HG02852 (cell line): ENCODE results near the gene CACNA1E.

Source experiments
- ATAC-seq: cut with Tn5 transposase; IDR thresholded peaks from one replicate; pipeline ENCODE4 v1.9.1; 2021; ENCODE audit warnings: mild to moderate bottlenecking, moderate library complexity; ENCODE audit not compliant: unreplicated experiment

The CACNA1E gene

DNA sequence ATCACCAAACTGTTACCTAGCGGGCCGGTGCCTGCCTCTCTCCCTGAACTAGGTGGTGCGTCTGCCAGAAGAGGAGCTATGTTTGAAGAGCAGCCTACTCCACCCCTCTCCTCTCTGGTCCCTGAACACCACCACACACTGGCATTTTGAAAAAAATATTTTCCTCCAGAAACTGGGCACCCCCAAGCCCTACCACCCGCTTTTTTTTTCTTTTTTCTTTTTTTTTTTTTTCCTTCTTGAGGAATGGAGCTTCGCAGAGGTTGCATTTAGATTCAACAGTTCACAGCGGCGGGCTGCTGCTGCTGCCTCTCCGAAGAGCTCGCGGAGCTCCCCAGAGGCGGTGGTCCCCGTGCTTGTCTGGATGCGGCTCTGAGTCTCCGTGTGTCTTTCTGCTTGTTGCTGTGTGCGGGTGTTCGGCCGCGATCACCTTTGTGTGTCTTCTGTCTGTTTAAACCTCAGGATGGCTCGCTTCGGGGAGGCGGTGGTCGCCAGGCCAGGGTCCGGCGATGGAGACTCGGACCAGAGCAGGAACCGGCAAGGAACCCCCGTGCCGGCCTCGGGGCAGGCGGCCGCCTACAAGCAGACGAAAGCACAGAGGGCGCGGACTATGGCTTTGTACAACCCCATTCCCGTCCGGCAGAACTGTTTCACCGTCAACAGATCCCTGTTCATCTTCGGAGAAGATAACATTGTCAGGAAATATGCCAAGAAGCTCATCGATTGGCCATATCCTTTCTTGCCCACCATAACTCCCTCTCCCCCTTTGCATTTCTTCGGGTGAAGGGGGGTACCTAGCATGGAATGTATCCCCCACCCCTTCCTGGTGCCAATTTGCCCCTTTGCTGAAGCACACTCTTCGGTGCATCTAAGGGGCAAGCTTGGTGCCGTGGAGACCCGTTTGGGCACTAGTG is at the start of gene CACNA1E:
TSS of gene CACNA1E (plus strand) at position 233 of the 911 bp plus-strand sequence. CDS start at position 461, 228 bp downstream.
- ATAC-seq: no peak

DNA sequence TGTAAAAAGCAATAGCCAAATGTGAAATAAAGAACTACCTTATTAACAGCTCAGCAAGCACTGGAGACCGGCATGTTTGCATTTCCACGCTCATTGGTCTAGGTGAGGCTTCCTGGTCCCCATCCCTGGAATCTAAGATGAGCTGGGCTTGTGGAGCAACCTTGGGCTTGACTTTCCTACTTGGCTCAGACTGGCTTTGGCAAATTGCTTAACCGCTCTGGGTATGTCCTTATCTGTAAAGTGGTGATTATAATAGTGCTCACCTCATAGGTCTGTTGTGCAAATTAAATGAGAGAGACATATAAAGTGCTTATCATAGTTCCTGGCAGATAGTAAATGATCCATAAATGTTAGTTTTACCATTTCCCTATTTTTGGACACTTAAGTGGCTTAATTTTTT is 49.4 kb upstream of the CACNA1E start:
- ATAC-seq: no peak

DNA sequence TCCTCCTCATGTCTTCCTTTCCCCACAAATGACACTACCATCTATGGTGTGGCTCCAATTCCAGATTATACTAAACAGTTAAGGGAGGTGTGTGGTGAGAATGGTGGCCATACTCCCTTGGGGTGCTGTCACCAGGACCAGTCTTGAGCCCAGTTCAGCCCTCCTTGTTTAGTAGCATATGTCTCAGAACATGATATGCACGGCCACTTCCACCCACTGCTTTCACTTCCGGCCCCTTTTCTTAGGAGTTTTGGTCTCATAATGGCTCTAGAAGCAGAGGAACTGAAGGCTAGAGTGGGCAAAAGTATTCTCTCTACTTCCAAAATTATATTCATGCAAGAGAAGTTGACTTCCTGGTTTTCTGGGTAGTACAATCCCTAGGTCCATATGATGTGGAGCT is 45.3 kb upstream of the CACNA1E start:
- ATAC-seq: peak; percentile 83

DNA sequence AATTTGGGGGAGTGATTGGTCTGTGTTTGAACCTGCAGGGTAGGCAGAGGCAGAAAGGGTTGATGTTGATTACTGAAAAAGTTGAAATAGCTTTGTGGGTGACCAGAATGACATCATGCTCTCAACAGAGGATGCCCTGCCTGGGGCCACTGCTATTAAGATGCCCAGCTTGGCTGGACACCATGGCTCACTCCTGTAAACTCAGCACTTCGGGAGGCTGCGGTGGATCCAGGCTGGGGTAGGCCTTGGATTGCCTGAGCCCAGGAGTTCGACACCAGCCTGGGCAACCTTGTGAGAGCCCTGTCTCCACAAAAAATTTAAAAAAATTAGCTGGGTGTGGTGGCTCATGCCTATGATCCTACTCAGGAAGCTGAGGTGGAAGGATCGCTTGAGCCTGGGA is 42.8 kb upstream of the CACNA1E start:
- no peak for ATAC-seq

DNA sequence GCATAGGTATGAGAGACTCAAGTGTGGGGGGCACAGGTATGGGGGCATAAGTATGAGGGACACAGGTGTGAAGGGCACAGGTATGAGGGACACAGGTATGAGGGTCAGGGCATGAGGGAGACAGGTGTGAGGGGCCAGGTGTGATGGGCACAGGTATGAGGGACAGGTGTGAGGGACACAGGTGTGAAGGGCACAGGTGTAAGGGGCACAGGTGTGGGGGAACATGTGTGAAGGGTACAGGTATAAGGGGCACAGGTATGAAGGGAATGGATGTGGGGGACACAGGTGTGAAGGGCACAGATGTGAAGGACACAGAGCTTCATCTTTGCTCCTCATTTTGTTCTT is 41.2 kb upstream of the CACNA1E start:
- no peak for ATAC-seq

DNA sequence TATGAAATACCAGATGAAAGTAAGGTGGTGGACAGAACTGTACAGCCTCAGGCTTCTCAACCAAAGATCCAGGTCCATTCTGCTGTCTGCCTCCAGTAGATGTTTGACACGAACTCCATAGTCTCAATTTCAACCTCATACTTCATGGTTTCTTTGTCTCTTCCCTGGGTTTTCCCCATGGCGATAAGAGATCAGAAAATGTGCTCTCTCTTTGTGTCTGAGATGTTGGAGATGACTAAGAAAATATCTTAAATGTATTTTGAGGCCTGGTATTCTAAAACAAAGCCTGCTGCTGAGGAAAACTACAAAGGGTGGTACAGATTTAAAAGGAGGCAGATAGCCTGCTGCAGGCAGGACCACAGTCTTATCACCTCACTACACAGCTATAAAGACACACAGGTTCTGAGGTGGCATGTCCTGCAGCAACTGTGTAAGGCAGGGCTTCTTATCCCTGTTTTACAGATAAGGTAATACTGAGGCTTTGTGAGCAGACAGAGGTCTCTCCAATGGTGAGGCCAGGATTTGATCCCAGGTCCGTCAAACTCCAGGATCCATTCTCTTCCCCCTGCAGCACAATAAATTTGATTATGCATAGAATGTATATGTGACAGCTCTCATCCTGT is 40.0 kb upstream of the CACNA1E start:
- peak; percentile 62 for ATAC-seq

DNA sequence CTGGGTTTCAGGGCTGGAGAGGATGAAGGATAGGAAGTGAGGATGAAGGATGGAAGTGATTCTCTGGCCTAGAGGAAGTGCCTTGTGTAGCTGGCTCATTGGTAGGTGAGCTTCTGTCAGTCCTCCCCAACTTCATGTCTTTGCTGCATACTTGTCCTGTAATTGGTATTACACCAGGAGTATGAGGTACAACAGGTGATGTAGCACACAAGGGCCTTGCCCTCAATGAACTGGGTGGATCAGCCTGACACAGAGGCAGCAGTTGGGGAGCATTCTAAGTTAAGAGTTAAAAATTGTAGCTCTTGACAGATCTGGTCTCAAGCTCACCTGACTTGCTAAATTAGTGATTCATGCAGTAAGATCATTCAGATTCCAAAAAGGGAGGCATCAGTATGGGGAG is 37.9 kb upstream of the CACNA1E start:
- no peak for ATAC-seq

DNA sequence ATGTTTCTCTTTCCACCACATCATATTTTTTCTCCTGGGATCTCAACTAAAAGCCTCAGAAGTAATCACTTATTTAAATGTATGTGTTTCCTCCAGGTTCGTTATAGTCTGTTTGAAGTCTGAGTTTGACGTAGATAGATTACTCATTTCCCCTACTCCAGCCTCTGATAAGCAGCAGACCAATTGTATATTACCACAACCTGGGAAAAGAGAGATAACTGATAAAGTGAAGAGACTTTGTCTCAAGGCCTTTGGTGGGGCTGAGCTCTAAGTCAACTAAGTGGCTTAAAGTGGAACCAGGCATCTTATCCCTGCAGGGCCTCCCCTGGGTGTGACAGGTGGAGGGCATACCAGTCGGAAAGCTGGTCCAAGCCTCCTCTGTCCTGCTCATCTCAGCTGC is 34.9 kb upstream of the CACNA1E start:
- no peak for ATAC-seq

DNA sequence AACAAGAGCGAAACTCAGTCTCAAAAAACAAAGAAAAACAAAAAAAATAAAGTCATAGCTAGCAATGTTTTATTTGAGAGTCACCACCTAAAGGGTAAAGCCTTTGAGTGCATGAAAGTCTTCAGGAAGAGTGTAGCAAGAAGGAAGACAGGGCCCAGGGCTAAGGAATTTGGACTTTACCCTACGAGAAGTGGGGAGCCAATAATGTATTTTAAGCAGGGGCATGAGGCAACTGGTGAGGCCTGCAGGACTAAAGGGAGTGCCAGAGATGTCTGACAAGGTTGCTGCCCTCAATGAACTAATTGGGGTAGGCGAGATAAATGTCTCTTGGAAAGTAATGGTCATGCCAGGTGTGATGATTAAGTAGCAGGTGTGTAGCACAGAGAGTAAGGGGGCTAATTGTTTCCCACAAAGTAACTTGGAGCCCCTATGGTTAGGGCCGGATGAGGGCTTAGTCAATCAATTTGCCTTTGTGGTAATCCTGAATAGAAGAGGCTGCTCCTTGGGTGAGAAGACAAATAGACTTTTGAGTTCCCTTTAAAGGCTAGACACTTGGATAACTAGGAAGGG is 31.6 kb upstream of the CACNA1E start:
- no peak for ATAC-seq

DNA sequence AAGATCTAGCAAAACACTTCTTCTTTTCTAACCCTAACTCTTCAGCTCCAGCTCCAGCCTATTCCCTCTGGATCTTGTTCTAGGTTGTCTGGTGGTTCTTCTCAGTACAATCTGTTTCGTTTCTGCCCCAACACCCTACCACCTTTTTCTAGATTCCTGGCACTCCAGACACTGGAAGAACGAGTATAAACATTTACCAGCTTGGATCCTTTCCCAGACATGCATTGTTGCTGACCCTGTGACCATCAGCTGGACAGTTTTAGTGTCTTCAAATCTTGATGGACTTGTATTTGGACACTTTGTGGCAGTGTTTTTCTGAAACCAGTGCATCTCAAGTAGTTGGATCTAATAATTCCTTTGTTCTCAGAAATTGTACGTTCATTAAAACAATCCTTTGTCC is 30.6 kb upstream of the CACNA1E start:
- no peak for ATAC-seq

DNA sequence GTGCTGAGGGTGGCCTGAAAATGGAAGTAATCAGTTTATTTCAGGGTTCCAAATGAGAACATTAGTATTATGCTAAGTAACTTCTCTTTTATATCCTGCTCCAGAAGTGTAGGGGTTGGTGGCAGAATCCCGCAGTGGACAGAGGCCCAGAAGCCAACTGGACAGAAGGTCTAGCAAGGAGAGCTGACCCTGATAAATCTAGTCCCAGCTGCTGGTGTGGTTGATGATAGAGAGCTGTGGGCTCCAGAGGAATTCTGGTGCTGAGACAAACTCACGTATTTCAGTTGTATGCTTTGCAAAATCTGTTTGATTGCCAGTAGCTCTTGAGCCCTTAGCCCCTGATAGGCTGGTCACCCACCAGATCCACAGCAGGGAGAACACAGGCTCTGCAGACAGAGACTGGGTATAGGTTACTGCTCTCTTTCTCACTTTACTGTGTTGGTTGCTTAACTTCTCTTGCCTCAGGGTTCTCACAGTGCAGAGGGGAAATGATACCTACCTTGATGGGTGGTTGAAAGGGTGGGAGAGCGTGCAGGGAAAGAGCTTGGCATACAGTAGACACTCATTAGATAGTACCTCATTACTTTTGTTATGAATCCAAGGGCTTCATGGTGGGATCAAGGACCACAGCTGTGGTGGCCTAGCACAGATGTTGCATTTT is 29.6 kb upstream of the CACNA1E start:
- no peak for ATAC-seq

DNA sequence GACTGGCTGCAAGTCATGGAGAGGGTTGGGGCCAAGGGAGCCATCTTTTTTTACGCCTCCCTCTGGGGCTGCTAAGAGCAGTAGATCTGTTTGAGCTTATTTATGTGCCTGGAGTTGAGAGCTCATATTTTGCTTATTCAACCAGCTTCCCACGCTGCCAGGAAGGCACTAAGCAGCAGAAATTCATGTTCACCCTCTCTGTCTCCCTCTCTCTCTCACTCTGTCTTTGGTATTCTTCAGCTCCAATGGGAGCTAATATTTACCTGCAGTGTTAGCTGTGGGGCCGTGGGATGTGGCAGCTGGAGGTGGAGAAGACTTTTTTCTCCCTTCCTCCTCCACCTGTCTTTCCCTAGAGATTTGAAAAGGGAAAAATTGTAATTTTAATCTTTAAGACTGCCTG is 26.8 kb upstream of the CACNA1E start:
- ATAC-seq: no peak

DNA sequence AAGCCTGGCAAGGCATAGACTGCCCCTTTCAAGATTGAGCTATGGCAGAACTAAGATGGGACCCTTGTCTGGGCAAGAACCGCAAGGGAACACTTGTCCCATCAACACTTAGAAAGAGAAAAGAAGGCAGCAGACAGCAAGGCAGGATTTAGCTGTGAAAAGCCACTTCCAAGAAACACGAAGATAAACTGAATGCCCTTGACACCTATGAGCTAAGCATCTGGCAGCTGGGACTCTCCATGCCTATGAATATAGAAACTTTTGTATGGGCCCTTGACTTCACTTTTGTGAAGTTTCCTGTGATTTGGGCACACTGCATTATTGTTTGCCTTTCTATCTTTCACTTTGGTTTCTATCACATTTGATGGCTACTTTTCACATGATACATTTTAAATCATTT is 24.9 kb upstream of the CACNA1E start:
- ATAC-seq: no peak

DNA sequence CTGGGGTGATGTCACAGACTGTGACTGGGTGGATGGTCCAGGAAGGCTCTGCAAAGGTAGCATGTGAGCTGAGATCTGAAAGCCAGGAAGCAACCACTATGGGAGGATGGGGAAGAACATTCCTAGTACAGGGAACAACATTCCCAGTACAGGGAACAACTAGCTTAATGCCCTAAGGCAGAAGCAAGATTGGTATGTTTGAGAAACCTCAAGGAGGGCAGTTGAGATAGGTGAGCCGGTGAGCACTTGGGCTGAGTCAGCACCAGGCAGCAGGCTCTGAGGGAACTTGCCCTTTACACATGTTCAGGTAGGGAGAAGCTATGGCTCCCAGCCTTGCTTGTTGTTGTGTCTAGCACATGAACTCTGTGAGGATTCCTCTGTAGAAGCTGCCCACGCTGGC is 24.2 kb upstream of the CACNA1E start:
- ATAC-seq: no peak

DNA sequence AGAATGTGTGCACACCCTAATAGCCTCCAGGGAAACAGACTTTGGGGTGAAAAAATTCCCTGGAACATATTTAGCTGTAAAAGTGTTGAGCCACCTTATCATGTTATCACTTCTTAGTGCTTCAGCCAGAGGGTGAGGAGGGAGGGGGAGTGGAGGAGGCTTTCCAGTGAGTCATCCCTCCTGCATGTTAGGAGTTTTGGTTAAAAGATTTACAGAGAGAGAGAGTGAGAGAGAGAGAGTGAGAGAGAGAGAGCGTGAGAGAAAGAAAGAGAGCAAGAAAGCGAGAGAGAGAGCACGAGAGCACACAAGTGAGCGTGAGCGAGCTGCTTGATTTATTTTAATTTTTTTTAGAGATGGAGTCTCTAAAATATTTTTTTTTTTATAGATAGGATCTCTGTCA is 13.5 kb upstream of the CACNA1E start:
- ATAC-seq: no peak

DNA sequence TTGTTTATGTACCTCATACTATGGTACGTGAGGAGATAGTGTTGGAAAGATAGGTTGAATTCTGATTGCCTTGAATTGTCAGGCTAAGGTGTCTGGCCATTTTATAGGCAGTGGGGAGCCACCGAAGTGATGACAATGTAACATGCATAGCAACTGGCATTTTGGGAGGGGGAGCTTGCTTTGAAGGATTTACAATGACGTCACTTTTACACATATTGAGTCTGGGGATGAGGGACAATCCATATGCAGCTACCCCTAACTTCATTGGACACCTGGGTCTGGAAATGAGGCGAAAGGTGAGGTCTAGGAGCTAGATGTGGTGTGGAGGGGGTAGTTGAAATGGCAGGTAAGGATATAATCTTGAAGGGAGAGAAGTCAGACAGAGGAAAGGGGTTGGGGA is 7.7 kb upstream of the CACNA1E start:
- ATAC-seq: no peak

DNA sequence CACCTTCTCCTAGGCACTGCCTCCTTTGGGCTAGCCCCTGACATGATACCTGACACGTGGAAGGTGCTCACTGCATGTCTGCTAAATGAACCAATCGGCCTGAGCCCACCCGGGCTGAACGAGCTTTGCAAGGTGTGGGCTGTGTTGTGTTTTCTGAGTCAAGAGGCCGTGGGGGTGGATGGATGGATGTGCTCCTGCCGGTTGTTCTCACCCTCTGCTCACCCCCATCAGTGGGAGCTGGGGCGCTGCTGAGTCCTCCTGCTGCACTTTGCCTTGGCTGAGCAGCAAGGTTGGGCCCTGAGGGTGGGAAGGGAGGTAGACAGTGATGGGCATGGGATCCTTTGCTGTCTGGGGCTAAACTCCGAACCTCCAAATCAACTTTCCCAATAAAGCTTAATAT is 6.7 kb upstream of the CACNA1E start:
- no peak for ATAC-seq

DNA sequence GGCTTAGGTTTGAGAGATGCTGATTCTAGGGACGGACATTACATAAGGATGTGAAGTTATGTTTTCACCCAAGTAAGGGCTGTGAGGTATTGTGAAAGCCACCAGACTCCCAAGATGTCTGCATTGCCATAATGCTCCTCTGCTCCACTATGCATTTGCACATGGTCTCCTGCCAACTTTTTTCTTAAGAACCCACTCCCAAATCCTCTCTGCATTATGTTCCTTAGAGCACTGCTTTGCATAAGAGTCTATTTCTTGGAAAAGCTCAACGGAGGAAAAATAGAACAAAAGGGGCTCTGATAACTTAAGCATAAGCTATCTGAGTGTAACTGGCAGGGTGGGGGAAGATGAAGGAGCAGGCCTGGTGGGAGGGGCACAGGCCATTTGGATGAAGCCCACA is 5.0 kb upstream of the CACNA1E start:
- ATAC-seq: no peak

DNA sequence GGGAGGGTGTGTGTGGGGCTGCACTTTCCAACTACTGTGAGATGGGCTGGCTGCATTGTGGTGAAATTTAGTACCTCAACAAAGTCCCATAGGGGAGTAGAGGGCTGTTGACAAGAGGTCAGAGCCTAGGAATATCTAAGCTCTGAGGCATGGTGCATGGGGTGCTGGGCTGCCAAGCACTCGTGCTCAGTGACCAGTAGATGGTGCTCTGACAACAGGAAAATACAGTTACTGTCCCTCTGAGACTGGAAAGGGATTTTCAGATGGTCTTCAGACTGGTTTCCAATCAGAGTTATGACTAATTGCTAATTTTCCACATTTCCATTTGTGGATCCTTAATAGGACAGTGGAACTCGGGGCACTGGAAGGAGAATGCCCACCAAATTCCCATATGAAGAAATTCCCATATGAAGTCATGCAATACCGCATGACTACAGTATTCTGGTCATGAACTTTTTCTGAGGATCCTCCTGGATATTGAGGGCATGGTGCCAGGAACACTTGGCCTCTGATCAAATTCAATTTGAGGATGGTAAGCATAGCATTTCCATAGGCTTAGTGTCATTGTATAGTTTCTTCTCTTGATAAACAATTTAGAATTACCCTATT is 4.1 kb upstream of the CACNA1E start:
- ATAC-seq: peak; percentile 40

DNA sequence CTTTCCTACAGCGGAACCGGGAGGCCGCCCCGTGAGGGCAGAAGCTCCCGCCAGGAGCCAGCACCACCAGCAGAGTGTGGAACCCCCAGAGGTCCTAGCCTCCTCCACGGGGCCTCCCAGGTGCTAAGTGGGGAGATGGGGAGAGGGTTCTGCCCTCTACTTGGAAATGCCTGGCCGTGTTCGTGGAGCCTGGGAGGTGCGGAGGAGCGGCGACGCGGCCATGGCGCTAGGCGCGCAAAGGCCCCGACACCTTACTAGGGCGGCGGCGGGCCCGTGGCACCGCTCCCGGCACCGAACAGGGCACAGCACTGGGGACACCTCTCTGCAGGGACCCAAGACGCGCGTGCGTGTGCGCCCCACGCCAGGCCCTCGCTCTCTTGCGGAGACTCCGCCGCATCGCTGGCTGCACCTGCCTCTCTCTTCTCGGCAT is 1.3 kb upstream of the CACNA1E start:
- peak; percentile 0 for ATAC-seq
